PFSK-1 (cell line): ENCODE results near the gene SELP.

ENCODE experiments used
- POLR2AphosphoS5 ChIP-seq: IDR thresholded peaks from 2 replicates; pipeline ENCODE4 v1.6.1; 2012; ENCODE audit warnings: low read depth, mild to moderate bottlenecking, control low read depth, low read length, moderate library complexity
- SIN3A ChIP-seq: IDR thresholded peaks from 2 replicates; pipeline ENCODE4 v1.6.1; 2012; ENCODE audit warnings: mild to moderate bottlenecking, low read length, moderate library complexity, borderline replicate concordance; ENCODE audit not compliant: insufficient read depth
- TAF1 ChIP-seq: IDR thresholded peaks from 2 replicates; pipeline ENCODE4 v1.6.1; 2012; ENCODE audit warnings: low read length, control low read depth, borderline replicate concordance; ENCODE audit not compliant: insufficient read depth
- TF ChIP-seq, protein P1 (sequence below), 2 experiments: IDR thresholded peaks; 2 replicates each; pipeline versions ENCODE4 v1.6.1 to v1.8.0; 2011 to 2012; ENCODE audit warnings: low read depth in 2 of 2, low read length in 2 of 2, control low read depth in 1 of 2, inconsistent platforms in 1 of 2, mild to moderate bottlenecking in 1 of 2, moderate library complexity in 1 of 2; ENCODE audit not compliant: insufficient read depth in 1 of 2

DNA sequence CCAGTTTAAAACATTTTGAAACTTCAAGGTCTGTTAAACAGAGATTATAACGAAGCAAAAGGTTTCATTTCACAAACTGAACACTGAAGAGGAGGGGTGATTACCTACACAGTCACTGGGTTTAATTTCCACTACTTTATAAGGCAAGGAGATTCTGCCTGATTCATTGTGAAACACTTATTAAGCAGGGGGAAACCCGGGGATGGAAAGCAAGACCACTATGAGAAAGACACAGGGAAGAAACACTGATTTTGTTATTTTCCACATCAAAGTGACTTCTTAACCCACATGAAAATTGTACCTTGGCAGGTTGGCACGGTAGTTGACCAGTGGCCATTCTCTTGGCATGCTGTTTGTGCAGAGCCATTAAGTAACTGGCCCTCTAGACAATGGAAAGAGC lies 35.5 kb downstream of the SELP start:
- no peak for TF ChIP-seq SIN3A
- TF ChIP-seq POLR2AphosphoS5: no peak
- TF ChIP-seq, protein P1, sequence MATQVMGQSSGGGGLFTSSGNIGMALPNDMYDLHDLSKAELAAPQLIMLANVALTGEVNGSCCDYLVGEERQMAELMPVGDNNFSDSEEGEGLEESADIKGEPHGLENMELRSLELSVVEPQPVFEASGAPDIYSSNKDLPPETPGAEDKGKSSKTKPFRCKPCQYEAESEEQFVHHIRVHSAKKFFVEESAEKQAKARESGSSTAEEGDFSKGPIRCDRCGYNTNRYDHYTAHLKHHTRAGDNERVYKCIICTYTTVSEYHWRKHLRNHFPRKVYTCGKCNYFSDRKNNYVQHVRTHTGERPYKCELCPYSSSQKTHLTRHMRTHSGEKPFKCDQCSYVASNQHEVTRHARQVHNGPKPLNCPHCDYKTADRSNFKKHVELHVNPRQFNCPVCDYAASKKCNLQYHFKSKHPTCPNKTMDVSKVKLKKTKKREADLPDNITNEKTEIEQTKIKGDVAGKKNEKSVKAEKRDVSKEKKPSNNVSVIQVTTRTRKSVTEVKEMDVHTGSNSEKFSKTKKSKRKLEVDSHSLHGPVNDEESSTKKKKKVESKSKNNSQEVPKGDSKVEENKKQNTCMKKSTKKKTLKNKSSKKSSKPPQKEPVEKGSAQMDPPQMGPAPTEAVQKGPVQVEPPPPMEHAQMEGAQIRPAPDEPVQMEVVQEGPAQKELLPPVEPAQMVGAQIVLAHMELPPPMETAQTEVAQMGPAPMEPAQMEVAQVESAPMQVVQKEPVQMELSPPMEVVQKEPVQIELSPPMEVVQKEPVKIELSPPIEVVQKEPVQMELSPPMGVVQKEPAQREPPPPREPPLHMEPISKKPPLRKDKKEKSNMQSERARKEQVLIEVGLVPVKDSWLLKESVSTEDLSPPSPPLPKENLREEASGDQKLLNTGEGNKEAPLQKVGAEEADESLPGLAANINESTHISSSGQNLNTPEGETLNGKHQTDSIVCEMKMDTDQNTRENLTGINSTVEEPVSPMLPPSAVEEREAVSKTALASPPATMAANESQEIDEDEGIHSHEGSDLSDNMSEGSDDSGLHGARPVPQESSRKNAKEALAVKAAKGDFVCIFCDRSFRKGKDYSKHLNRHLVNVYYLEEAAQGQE (IDR thresholded peaks at IDR 0.05; ENCODE audit: insufficient read depth in 1 of 2, low read depth in 2 of 2, low read length in 2 of 2): no peak
- no peak for TF ChIP-seq TAF1
